Activated T-cell treated with anti-CD3 and anti-CD28 coated beads for 4 hours (primary cell): Measurements from ENCODE around the gene IGSF10.

Experiments used
- DNase-seq: peaks from one replicate; pipeline ENCODE4 v3.0.0-alpha.2; 2020

Gene IGSF10

DNA sequence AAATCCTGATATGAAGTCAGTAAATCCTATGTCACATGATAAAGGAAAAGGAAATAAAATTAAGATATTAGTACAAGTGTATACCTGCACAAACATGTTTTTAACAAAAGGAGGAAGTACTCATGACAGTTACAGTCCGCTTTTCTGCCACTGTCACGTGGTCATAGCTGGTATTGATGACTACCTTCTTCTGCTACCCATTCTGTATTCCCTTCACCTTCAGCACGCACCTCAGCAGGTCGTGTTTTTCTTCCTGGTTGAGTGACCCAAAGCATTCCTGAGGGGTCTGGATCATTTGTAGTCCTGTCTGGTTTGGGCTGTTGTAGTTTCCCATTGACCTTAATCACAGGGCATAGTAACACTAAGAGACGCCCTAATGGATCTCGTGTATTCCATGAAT is 41.1 kb downstream of the IGSF10 start:
- DNase-seq, result no peak

- no peak for DNase-seq
Measured at GRCh38 chr3:151415289-151415688, 45.6 kb downstream of the IGSF10 start.

- no peak for DNase-seq
Measured at GRCh38 chr3:151412989-151413388, 47.9 kb downstream of the IGSF10 start.
